Neural progenitor cell (in vitro differentiated cells): ENCODE measurements around the gene APH1B.

ENCODE experiments used
- EZH2 ChIP-seq: fragments of 200-600 bp; sonication (generic); IDR thresholded peaks from 2 replicates; pipeline ENCODE4 v1.6.1; 2017; ENCODE audit warnings: antibody characterized with exemption, mild to moderate bottlenecking, moderate library complexity
- TF ChIP-seq, protein P1 (sequence below): fragments of 200-600 bp; sonication (generic); IDR thresholded peaks from 2 replicates; pipeline ENCODE4 v1.5.1; 2017; ENCODE audit warnings: antibody characterized with exemption, mild to moderate bottlenecking

DNA sequence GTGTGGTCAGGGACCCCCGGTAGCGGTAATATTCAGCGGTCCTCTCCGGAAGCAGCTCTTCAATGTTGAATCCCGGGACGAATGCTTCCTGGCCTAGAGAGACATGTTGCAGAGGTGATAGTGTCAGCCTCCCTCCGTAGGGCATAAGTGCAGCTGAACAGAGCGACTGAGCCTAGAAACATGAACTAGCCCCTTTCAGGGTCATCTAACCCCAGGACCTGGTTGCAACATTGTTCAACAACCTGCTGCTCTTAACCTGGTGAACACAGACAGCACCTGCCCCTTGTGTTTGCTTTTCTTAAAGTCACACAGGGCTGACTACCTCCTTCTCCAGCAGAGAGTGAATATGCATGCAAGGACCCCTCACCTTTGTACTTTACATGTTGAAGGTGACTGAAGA is 62.9 kb downstream of the APH1B start:
- no peak for TF ChIP-seq EZH2
- TF ChIP-seq, protein P1, sequence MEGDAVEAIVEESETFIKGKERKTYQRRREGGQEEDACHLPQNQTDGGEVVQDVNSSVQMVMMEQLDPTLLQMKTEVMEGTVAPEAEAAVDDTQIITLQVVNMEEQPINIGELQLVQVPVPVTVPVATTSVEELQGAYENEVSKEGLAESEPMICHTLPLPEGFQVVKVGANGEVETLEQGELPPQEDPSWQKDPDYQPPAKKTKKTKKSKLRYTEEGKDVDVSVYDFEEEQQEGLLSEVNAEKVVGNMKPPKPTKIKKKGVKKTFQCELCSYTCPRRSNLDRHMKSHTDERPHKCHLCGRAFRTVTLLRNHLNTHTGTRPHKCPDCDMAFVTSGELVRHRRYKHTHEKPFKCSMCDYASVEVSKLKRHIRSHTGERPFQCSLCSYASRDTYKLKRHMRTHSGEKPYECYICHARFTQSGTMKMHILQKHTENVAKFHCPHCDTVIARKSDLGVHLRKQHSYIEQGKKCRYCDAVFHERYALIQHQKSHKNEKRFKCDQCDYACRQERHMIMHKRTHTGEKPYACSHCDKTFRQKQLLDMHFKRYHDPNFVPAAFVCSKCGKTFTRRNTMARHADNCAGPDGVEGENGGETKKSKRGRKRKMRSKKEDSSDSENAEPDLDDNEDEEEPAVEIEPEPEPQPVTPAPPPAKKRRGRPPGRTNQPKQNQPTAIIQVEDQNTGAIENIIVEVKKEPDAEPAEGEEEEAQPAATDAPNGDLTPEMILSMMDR: no peak
